Gastroesophageal sphincter (tissue), 4 donors: ENCODE results near the gene SNX24. TPM values are rescaled to one million over a fixed set of nuclear protein-coding genes. Genes with fewer than 3 reads are reported as not detected.

Experiments used
- ATAC-seq: fragments of 150-250 bp; one replicate; pipeline ENCODE4 v1.9.1; 2016; ENCODE audit warnings: mild to moderate bottlenecking, moderate library complexity
- H3K27ac ChIP-seq, 4 donors: fragments of 200-600 bp; sonication (generic) in 3 of 4; 1 replicate in 3 of 4; 2 replicates in 1 of 4; pipeline ENCODE4 v1.5.1; 2016 to 2019
- H3K27me3 ChIP-seq: fragments of 200-600 bp; sonication (generic); one replicate; pipeline ENCODE4 v1.5.1; 2019
- H3K36me3 ChIP-seq, 2 donors: fragments of 200-600 bp; sonication (generic); one replicate each; pipeline ENCODE4 v1.5.1; 2019; ENCODE audit warnings: control low read depth in 1 of 2
- H3K4me1 ChIP-seq, 3 donors: fragments of 200-600 bp; sonication (generic); 1 replicate in 2 of 3; 2 replicates in 1 of 3; pipeline ENCODE4 v1.5.1; 2016 to 2019; ENCODE audit warnings: control low read depth in 2 of 3
- H3K4me3 ChIP-seq, 2 donors: fragments of 200-600 bp; sonication (generic); one replicate each; pipeline ENCODE4 v1.5.1; 2019; ENCODE audit warnings: mild to moderate bottlenecking in 1 of 2, moderate library complexity in 1 of 2
- H3K9me3 ChIP-seq, 3 donors: fragments of 200-600 bp; sonication (generic); one replicate each; pipeline ENCODE4 v1.5.1; 2017 to 2019; ENCODE audit warnings: control low read depth in 2 of 3
- EP300 ChIP-seq: sonication (generic); formaldehyde crosslinking; IDR thresholded peaks from one replicate; pipeline ENCODE4 v1.6.1; 2017; ENCODE audit warnings: antibody characterized with exemption, mild to moderate bottlenecking
- POLR2A ChIP-seq, 2 donors: fragments of 450-650 bp; IDR thresholded peaks; one replicate each; pipeline ENCODE4 v1.6.1; 2017; ENCODE audit warnings: antibody characterized with exemption in 2 of 2, mild to moderate bottlenecking in 2 of 2, moderate library complexity in 1 of 2
- POLR2AphosphoS5 ChIP-seq: sonication (generic); formaldehyde crosslinking; IDR thresholded peaks from one replicate; pipeline ENCODE4 v1.6.1; 2017; ENCODE audit warnings: antibody characterized with exemption
- WGBS, 2 donors: methylation state at CpG; one replicate each; pipeline ENCODE4 v1.1.5; 2018; ENCODE audit warnings: low coverage in 1 of 2; 5-methylcytosine and 5-hydroxymethylcytosine counted together
- total RNA-seq, 4 donors: library from RNA; depleted of rRNA; stranded (reverse); fragments of >200 nt; gene quantifications; one replicate each; pipeline ENCODE4 v1.1.0, GENCODE V29; 2016
- TF ChIP-seq, protein P1 (sequence below), 4 experiments: fragments of 200-600 bp in 2 of 4; fragments of 450-650 bp in 2 of 4; sonication (generic) in 1 of 4; IDR thresholded peaks; one replicate each; pipeline ENCODE4 v1.5.1; 2017 to 2019; ENCODE audit warnings: antibody characterized with exemption in 4 of 4, mild to moderate bottlenecking in 2 of 4, moderate library complexity in 2 of 4

The SNX24 gene
- total RNA-seq, 4 donors from 2014 or later = 10.1 to 33.6 (median 14.8) TPM

- peak within 1 kb of the TSS; percentile 58 to 85 for H3K4me3 ChIP-seq
- no peaks in the 10 kb centered on the region for H3K9me3 ChIP-seq
- 0% methylated on average over 3 of the region's 84 CpGs; no CpG with 5 or more reads in 1 of the 2 donors for WGBS, 2 donors
Measured at GRCh38 chr5:123036391-123037103, 191.1 kb downstream of the SNX24 start, which contains the start of gene PPIC. Gene PPIC, minus strand, starts transcription at chr5:123036725. Its CDS starts 100 bp downstream, at chr5:123036625.

GRCh38 chr5:123037104-123037418, 191.6 kb downstream of the SNX24 start:
- Histone ChIP-seq H3K27ac (peak overlapping the region; percentile 72 to 91 (median 90)), H3K4me1 (peaks cover 0 to 35% (median 0%) of the 10 kb centered on the region in 3 donors), H3K27me3 (no peaks in the 10 kb centered on the region), H3K4me3 (peak overlapping the region; percentile 58 to 85), H3K36me3 (no peaks in the 10 kb centered on the region), H3K9me3 (no peaks in the 10 kb centered on the region)
- WGBS, 2 donors = 0% methylated on average over 4 to 6 of the region's 11 CpGs
- no peak for ATAC-seq
- TF ChIP-seq POLR2AphosphoS5 (no peak), EP300 (no peak), POLR2A (IDR thresholded peaks at IDR 0.05) (no peak)
- TF ChIP-seq, protein P1, sequence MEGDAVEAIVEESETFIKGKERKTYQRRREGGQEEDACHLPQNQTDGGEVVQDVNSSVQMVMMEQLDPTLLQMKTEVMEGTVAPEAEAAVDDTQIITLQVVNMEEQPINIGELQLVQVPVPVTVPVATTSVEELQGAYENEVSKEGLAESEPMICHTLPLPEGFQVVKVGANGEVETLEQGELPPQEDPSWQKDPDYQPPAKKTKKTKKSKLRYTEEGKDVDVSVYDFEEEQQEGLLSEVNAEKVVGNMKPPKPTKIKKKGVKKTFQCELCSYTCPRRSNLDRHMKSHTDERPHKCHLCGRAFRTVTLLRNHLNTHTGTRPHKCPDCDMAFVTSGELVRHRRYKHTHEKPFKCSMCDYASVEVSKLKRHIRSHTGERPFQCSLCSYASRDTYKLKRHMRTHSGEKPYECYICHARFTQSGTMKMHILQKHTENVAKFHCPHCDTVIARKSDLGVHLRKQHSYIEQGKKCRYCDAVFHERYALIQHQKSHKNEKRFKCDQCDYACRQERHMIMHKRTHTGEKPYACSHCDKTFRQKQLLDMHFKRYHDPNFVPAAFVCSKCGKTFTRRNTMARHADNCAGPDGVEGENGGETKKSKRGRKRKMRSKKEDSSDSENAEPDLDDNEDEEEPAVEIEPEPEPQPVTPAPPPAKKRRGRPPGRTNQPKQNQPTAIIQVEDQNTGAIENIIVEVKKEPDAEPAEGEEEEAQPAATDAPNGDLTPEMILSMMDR (IDR thresholded peaks at IDR 0.05) = no peak

More at GRCh38 chr5:123036391-123037103, 191.1 kb downstream of the SNX24 start, which contains the start of gene PPIC:
- Histone ChIP-seq H3K27ac (peak within 1 kb of the TSS; percentile 72 to 91 (median 90)), H3K27me3 (no peaks in the 10 kb centered on the region), H3K36me3 (no peaks in the 10 kb centered on the region), H3K4me1 (peaks cover 0 to 35% (median 0%) of the 10 kb centered on the region in 3 donors)
- ATAC-seq = peak; percentile 94
- no peak for TF ChIP-seq EP300
- peak; percentile 59 to 70 for TF ChIP-seq POLR2A (IDR thresholded peaks at IDR 0.05)

- H3K4me1 ChIP-seq = peaks cover 0 to 20% (median 0%) of the 10 kb centered on the region in 3 donors
- no peak for ATAC-seq
- no peaks in the 10 kb centered on the region for H3K36me3 ChIP-seq
- no peak overlapping the region for H3K4me3 ChIP-seq
- H3K27me3 ChIP-seq = no peaks in the 10 kb centered on the region
- TF ChIP-seq POLR2A (IDR thresholded peaks at IDR 0.05) = no peak
- no peak for TF ChIP-seq EP300
- no peak for TF ChIP-seq POLR2AphosphoS5
- TF ChIP-seq, protein P1 (IDR thresholded peaks at IDR 0.05) = no peak
- no peak overlapping the region for H3K27ac ChIP-seq
- no peaks in the 10 kb centered on the region for H3K9me3 ChIP-seq
Measured at GRCh38 chr5:123039673-123040072, 194.3 kb downstream of the SNX24 start.

DNA sequence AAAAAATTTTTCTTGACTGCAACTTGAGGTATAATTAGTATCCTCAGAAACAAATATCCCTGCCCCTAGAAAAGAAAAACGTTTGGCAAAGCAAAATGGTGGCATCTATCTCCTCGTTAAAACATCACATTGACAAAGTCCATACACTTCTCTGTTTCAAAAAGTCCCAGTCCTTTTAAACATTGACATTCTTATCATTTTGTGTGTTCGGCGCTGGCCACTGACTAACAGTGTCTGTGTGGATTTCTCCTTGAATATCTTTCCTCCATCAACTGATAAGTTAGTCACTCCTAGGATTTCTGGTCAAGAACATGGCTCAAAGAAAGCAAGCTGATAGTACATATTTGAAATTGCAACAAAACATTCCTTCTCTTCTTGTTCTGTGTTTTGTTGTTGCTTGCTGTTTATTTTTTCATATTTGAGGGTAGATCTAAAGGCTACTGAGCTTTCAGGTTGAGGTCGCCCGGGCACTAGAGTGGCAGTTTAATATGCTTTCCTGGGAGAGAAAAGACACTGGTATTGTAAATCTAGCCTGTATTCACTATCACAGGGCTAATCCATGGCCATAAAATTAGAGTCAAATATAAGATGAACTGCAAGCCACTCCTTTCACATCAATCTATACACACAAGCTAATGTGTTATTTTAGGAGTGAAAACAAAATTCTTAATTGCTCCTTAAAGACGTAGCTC, 199.7 kb downstream of the SNX24 start:
- no peak overlapping the region for H3K4me3 ChIP-seq
- H3K36me3 ChIP-seq = no peaks in the 10 kb centered on the region
- H3K9me3 ChIP-seq = no peaks in the 10 kb centered on the region
- 82 to 89% methylated on average over 3 to 7 of the region's 7 CpGs for WGBS, 2 donors
- no peak for ATAC-seq
- H3K4me1 ChIP-seq = no peaks in the 10 kb centered on the region
- TF ChIP-seq EP300 (no peak), POLR2AphosphoS5 (no peak), POLR2A (IDR thresholded peaks at IDR 0.05) (no peak)
- TF ChIP-seq, protein P1 (IDR thresholded peaks at IDR 0.05) = no peak
- H3K27ac ChIP-seq = no peak overlapping the region
- H3K27me3 ChIP-seq = no peaks in the 10 kb centered on the region

DNA sequence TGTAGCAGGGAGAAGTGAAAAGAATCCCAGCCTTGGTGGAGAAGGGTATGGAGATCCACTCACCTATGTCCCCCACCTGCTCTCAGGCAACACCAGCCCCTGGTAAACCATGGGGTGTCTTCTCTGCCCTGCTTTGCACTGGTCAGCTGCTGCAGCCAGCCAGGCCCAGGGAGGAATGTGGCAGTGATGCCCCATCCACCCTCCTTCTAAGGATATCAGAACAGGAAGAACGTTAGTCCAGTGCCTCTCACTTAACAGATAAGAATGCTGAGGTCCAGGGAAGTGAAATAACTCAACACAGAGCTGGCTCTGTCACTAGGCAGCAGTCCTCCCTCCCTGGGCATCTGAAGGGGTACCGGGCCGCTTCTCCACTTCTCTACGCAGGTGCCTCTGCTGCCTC, 200.8 kb downstream of the SNX24 start:
- ATAC-seq = no peak

More for the DNA sequence above, 200.8 kb downstream of the SNX24 start:
- H3K27ac ChIP-seq = no peak overlapping the region
- TF ChIP-seq EP300 = no peak
- no peak for TF ChIP-seq POLR2AphosphoS5
- TF ChIP-seq POLR2A (IDR thresholded peaks at IDR 0.05) = no peak
- H3K9me3 ChIP-seq = no peaks in the 10 kb centered on the region
- H3K27me3 ChIP-seq = no peaks in the 10 kb centered on the region
- H3K4me1 ChIP-seq = no peaks in the 10 kb centered on the region
- H3K4me3 ChIP-seq = no peak overlapping the region
- WGBS, 2 donors = 80% methylated on average over 1 of the region's 4 CpGs; no CpG with 5 or more reads in 1 of the 2 donors
- H3K36me3 ChIP-seq = no peaks in the 10 kb centered on the region
